ENCODE data around the gene CALY.
"Not testable (repeated sequence)": the region's sequence is repeated elsewhere in the genome, so short reads cannot be mapped to it uniquely, and the experiment has no call there.

Gene CALY

GRCh38 chr10:133379152-133379800 lies 42.6 kb upstream of the CALY start, which contains the start of gene PAOX:
Gene PAOX, plus strand, starts transcription at chr10:133379262. Its CDS starts 55 bp downstream, at chr10:133379317.
- TF ChIP-seq, protein P1, sequence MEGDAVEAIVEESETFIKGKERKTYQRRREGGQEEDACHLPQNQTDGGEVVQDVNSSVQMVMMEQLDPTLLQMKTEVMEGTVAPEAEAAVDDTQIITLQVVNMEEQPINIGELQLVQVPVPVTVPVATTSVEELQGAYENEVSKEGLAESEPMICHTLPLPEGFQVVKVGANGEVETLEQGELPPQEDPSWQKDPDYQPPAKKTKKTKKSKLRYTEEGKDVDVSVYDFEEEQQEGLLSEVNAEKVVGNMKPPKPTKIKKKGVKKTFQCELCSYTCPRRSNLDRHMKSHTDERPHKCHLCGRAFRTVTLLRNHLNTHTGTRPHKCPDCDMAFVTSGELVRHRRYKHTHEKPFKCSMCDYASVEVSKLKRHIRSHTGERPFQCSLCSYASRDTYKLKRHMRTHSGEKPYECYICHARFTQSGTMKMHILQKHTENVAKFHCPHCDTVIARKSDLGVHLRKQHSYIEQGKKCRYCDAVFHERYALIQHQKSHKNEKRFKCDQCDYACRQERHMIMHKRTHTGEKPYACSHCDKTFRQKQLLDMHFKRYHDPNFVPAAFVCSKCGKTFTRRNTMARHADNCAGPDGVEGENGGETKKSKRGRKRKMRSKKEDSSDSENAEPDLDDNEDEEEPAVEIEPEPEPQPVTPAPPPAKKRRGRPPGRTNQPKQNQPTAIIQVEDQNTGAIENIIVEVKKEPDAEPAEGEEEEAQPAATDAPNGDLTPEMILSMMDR (IDR thresholded peaks at IDR 0.05; ENCODE audit: insufficient read depth, low read depth, low read length, missing control alignments): no peak
- peak; percentile 81 for DNase-seq (ENCODE audit: low read depth)
- H3K4me3 ChIP-seq (ENCODE audit: low read depth, low read length): peak within 1 kb of the TSS; percentile 76

- DNase-seq (ENCODE audit: low read depth): peak; percentile 60
- H3K4me3 ChIP-seq (ENCODE audit: low read depth, low read length): peak overlapping the region; percentile 76
- TF ChIP-seq, protein P1 (IDR thresholded peaks at IDR 0.05; ENCODE audit: insufficient read depth, low read depth, low read length, missing control alignments): no peak
Observed at GRCh38 chr10:133378251-133379096, 41.8 kb upstream of the CALY start.

DNA sequence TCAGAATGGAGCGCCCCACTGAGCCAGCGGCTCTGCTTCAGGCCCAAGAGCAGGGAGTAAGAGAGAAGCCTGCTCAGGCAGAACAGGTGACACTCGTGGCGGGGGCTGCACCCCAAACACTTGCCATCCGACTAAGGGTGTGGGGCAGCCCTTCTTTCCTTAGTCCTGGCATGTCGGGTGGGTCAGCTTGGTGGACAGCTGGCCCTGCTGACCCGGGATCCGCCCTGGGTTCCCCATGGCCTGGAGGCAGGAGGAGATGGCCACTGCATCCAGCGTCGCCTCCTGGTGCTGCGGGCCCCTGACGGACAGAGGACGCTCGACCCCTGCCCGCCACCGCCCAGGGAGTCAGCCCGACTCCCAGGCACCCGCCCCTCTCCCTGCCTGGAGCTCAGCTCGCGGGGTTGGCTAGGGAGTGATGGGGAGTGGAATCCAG lies 41.1 kb upstream of the CALY start:
- no peak for DNase-seq (ENCODE audit: low read depth)

GRCh38 chr10:133377025-133377817 lies 40.5 kb upstream of the CALY start:
- no peak for DNase-seq (ENCODE audit: low read depth)
- H3K4me3 ChIP-seq (ENCODE audit: low read depth, low read length): no peak overlapping the region
- TF ChIP-seq, protein P1 (IDR thresholded peaks at IDR 0.05; ENCODE audit: insufficient read depth, low read depth, low read length, missing control alignments): no peak

More for the DNA sequence above, 41.1 kb upstream of the CALY start:
- peak overlapping the region; percentile 76 for H3K4me3 ChIP-seq (ENCODE audit: low read depth, low read length)
- TF ChIP-seq, protein P1 (IDR thresholded peaks at IDR 0.05; ENCODE audit: insufficient read depth, low read depth, low read length, missing control alignments): no peak

DNA sequence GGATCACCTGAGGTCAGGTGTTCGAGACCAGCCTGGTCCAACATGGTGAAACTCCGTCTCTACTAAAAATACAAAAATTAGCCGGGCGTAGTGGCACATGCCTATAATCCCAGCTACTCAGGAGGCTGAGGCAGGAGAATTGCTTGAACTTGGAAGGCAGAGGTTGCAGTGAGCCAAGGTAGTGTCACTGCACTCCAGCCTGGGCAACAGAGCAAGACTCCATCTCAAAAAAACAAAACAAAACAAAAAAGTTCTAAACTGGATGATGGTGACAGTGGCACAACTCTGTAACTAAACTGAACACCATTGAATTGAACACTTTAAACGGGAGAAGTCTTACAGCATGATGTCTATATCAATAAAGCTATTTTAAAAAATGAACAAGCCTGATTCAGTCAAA lies 39.5 kb upstream of the CALY start:
- DNase-seq (ENCODE audit: low read depth); H3K4me3 ChIP-seq (ENCODE audit: low read depth, low read length): not testable (repeated sequence)

DNA sequence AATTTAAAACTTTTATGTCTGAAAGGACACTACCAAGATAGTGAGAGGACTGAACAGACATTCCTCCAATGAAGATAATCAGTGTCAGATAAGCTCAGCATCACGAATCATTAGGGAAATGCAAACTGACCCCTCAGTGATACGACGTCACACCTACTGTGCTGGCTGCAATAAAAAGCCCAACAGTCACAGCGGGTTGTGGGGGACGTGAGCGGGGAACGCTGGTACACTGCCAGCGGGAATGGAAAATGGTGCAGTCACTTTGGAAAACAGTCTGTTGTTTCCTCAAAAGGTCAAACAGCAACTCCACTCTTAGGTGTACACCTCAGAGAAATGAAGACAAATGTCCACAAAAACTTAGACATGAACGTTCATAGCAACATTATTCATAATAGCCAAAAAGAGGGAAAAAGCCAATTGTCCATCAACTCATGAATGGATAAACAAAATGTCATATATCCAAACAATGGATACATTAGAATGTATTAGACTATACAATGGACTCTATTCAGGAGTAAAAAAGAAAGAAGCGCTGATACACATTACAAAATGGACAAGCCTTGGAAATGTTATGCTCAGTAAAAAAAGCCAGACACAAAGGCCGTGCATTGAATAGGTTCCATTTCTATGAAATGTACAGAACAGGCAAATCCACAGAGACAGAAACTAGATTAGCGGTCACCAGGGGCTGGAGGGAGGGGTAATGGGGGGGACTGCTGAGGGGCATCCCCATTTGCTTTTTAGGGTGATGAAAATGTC lies 38.8 kb upstream of the CALY start:
- no peak for DNase-seq (ENCODE audit: low read depth)
- TF ChIP-seq, protein P1 (IDR thresholded peaks at IDR 0.05; ENCODE audit: insufficient read depth, low read depth, low read length, missing control alignments): no peak
- H3K4me3 ChIP-seq (ENCODE audit: low read depth, low read length): no peak overlapping the region

Measured in GM12865 (cell line).